Astrocyte of the cerebellum (primary cell): ENCODE data around the gene BICD1.

ENCODE experiments used
- DNase-seq: peaks from one replicate; pipeline ENCODE4 v3.0.0-alpha.2; 2011; ENCODE audit warnings: low read depth
- H3K4me3 ChIP-seq: 2 replicates; pipeline ENCODE4 v1.5.1; 2011; ENCODE audit warnings: mild to moderate bottlenecking, low read depth, low read length, moderate library complexity
- in situ Hi-C: cut with HindIII; loops from 2 replicates; pipeline ENCODE4 v1.10.0; 2017; ENCODE audit warnings: low sequenced_read_pairs
- TF ChIP-seq, protein P1 (sequence below): IDR thresholded peaks from 2 replicates; pipeline ENCODE4 v1.5.1; 2012; ENCODE audit warnings: low read length, low read depth, moderate library complexity, mild to moderate bottlenecking; ENCODE audit errors: missing control alignments

Gene BICD1

DNA sequence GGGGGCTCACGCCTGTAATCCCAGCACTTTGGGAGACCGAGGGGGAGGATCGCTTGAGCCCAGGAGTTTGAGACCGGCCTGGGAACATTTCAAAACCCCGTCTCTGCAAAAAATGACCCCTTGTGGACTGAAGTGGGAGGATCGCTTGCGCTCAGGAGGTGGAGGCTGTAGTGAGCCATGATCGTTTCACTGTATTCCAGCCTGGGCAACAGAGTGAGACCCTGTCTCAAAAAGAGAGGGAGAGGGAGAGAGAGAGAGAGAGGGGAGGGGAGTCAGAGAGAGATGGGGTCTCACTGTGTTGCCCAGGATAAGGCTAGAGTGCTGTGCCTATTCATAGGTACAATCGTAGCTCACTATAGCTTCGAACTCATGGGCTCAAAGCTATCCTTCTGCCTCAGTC, 295.5 kb downstream of the BICD1 start:
- H3K4me3 ChIP-seq: no peak overlapping the region
- DNase-seq: no peak
- TF ChIP-seq, protein P1, sequence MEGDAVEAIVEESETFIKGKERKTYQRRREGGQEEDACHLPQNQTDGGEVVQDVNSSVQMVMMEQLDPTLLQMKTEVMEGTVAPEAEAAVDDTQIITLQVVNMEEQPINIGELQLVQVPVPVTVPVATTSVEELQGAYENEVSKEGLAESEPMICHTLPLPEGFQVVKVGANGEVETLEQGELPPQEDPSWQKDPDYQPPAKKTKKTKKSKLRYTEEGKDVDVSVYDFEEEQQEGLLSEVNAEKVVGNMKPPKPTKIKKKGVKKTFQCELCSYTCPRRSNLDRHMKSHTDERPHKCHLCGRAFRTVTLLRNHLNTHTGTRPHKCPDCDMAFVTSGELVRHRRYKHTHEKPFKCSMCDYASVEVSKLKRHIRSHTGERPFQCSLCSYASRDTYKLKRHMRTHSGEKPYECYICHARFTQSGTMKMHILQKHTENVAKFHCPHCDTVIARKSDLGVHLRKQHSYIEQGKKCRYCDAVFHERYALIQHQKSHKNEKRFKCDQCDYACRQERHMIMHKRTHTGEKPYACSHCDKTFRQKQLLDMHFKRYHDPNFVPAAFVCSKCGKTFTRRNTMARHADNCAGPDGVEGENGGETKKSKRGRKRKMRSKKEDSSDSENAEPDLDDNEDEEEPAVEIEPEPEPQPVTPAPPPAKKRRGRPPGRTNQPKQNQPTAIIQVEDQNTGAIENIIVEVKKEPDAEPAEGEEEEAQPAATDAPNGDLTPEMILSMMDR: no peak
- in situ Hi-C loops: no loop called here

DNA sequence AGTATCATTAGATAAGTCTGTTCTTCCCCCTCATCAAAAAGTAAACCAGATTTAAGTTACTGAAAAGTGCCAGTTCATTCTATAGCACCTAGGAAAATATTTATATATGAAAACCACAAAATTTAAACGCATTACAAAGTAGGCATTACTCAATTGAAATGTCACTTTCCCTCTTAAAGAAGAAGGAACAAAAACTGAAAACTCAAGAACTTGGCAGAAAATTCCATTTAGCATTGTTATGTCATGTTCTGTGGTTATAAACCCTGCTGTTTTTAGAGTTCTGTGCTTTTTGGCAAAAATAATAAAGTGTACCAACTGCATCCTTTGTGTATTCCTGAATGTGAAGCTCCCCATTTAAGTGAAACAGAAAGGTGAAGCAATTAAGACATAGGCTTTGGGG, 296.3 kb downstream of the BICD1 start:
- in situ Hi-C loops: no loop called here
- no peak overlapping the region for H3K4me3 ChIP-seq
- TF ChIP-seq, protein P1: no peak
- DNase-seq: peak; percentile 26

DNA sequence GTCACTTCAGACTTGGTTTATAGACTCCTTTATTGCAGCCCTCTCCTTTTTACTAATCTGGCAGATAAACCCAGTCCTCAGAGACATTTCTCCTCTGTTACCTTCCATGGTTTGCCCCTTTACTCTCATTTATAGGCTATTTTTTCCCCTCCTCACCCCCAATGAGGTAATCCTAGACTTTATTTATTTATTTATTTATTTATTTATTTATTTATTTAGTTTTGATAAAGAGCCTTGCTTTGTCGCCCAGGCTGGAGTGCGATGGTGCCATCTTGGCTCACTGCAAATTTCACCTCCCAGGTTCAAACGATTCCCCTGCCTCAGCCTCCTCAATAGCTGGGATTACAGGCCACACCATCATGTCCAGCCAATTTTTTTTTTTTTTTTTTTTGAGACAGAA, 301.1 kb downstream of the BICD1 start:
- no peak for DNase-seq
- in situ Hi-C loops: no loop called here
- H3K4me3 ChIP-seq: no peak overlapping the region
- TF ChIP-seq, protein P1: no peak

DNA sequence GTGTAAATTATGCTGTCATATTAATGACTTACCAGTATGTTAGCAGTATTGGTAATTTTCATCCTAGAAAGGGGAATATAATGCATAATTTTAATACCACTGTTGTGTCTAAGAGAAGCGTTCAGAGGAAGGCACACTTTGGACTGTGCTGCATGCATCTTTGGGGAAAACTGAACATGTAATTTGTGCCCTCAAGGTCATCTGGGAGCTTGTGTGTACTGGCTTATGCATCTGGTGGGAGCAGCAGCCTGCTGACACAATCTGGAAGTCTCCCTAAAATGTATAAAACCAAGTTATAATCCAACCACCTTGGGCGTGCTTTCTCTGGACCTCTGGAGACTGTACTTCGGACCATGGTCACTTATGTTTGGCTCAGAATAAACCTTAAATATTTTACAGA, 306.8 kb downstream of the BICD1 start:
- no peak overlapping the region for H3K4me3 ChIP-seq
- DNase-seq: no peak
- in situ Hi-C loops: no loop called here
- TF ChIP-seq, protein P1: no peak

DNA sequence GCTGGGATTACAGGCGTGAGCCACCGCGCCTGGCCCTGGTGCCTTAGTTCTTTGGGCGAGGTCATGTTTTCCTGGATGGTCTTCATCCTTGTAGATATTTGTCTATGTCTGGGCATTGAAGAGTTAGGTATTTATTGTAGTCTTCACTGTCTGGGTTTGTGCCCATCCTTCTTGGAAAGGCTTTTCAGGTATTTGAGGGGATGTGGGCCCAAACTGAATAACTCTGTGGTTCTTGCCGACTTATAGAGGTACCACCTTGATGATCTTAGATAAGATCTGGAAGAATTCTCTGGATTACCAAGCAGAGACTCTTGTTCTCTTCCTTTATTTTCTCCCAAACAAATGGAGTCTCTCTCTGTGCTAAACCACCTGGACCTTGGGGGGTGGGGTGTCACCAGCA, 311.6 kb downstream of the BICD1 start:
- in situ Hi-C loops: no loop called here
- TF ChIP-seq, protein P1: no peak
- H3K4me3 ChIP-seq: no peak overlapping the region
- DNase-seq: no peak

DNA sequence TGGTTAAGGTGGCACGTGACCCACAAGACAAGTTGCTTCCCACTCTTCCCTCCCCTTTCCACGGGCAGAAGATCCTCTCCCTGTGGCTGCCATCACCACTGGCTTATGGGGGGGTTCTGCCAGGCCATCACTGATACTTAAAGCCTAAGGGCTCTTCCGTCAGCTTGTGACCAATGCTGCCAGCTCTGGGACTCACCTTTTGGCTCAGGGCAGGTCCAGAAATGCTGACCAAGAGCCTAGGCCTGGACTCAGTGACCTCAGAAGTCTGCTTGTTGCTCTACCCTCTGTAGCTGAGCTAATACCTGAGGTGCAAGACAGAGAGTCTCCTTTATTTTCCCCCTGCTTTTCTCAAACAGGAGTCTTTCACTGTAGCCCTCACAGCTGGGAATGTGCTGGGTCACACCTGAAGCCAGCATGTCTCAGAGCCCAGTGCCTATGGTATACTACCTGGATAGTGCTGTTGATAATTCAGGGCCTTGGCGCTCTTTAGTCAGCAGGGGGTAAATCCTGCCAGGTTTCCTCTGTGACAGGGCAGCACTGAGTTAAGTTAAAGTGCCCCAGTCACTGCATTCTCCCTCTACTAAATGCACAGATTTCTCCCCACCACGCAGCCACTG, 312.4 kb downstream of the BICD1 start:
- TF ChIP-seq, protein P1: no peak

More for the DNA sequence above, 312.4 kb downstream of the BICD1 start:
- DNase-seq: no peak
- H3K4me3 ChIP-seq: no peak overlapping the region
- in situ Hi-C loops: no loop called here
